BJ (cell line): Measurements from ENCODE around the gene ATAD1. TPM values are rescaled to one million over a fixed set of nuclear protein-coding genes. Genes with fewer than 3 reads are reported as not detected.
A peak's percentile ranks its signal among the peaks of the same experiment; 100 is the strongest.

Experiments
- CTCF ChIA-PET: fragments of 350-600 bp; formaldehyde crosslinking; extraction: SDS; loops from one replicate; lab custom pipeline; 2021; ENCODE audit warnings: antibody characterized with exemption, inconsistent platforms; lab: Yijun Ruan, JAX
- POLR2A ChIA-PET: fragments of 300-600 bp; sonication (Branson Sonifier 250); formaldehyde crosslinking; extraction: SDS; loops from one replicate; lab custom pipeline; 2021; ENCODE audit warnings: antibody characterized with exemption; lab: Charles Lee
- DNase-seq: peaks from one replicate; pipeline ENCODE4 v3.0.0-alpha.2; 2011; ENCODE audit warnings: low read depth
- H3K27me3 ChIP-seq: 2 replicates; pipeline ENCODE4 v1.6.0; 2011; ENCODE audit warnings: low read length; ENCODE audit not compliant: control insufficient read depth, insufficient read depth
- H3K36me3 ChIP-seq: 2 replicates; pipeline ENCODE4 v1.5.1; 2011; ENCODE audit warnings: low read length; ENCODE audit not compliant: control insufficient read depth, insufficient read depth
- H3K4me3 ChIP-seq: 2 replicates; pipeline ENCODE4 v1.5.1; 2011; ENCODE audit warnings: low read depth, mild to moderate bottlenecking, control low read depth, low read length
- polyA plus RNA-seq: library from polyadenylated mRNA; depleted of rRNA; stranded (reverse); fragments of >200 nt; gene quantifications from 2 replicates; pipeline ENCODE4 v1.2.3, GENCODE V29; 2011
- TF ChIP-seq, protein P1 (sequence below): IDR thresholded peaks from 2 replicates; pipeline ENCODE4 v1.5.1; 2011; ENCODE audit warnings: low read depth, mild to moderate bottlenecking, control low read depth, inconsistent platforms, low read length, moderate library complexity; ENCODE audit not compliant: insufficient read depth

The ATAD1 gene
- polyA plus RNA-seq, 1 experiment = 13.7 TPM

DNA sequence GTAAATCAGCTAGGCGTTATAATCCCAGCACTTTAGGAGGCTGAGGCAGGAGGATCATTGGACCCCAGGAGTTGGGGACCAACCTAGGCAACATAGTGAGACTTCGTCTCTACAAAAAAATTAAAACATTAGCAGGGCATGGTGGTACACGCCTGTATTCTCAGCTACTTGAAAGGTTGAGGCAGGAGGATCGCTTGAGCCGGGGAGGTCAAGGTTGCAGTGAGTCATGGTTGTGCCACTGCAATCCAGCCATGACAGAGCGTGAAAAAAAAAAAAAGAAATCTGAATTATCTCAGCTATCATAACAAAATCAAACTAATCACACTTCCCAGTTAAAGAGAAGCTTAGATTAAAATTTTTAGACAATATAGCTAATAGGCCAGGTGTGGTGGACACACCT lies 35.3 kb downstream of the ATAD1 start:
- ChIA-PET CTCF (interaction anchor here (1.1 to 2.0 kb wide), 3 partner anchors 8 to 32 kb away, joined by 3 to 7 read pairs (median 5); no protein-coding TSS in a partner anchor), POLR2A (no interaction called here)
- no peak for DNase-seq
- TF ChIP-seq, protein P1, sequence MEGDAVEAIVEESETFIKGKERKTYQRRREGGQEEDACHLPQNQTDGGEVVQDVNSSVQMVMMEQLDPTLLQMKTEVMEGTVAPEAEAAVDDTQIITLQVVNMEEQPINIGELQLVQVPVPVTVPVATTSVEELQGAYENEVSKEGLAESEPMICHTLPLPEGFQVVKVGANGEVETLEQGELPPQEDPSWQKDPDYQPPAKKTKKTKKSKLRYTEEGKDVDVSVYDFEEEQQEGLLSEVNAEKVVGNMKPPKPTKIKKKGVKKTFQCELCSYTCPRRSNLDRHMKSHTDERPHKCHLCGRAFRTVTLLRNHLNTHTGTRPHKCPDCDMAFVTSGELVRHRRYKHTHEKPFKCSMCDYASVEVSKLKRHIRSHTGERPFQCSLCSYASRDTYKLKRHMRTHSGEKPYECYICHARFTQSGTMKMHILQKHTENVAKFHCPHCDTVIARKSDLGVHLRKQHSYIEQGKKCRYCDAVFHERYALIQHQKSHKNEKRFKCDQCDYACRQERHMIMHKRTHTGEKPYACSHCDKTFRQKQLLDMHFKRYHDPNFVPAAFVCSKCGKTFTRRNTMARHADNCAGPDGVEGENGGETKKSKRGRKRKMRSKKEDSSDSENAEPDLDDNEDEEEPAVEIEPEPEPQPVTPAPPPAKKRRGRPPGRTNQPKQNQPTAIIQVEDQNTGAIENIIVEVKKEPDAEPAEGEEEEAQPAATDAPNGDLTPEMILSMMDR = no peak
- no peaks in the 10 kb centered on the region for H3K27me3 ChIP-seq
- H3K36me3 ChIP-seq = peaks cover 3% of the 10 kb centered on the region
- no peak overlapping the region for H3K4me3 ChIP-seq

DNA sequence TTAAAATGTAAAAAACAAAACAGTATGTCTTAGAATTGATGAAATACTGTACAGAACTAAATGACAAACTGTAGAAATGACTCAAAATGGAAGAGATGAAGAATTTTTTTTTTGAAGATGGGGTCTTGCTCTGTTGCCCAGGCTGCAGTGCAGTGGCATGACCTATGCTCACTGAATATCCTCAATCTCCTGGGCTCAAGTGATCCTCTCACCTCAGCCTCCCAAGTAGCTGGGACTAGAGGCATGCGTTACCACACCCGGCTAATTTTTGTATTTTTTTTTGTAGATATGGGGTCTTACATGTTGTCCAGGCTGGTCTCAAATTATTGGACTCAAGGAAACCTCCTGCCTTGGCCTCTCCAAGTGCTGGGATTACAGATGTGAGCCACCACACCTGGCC lies 36.5 kb downstream of the ATAD1 start:
- Histone ChIP-seq H3K4me3 (no peak overlapping the region), H3K27me3 (no peaks in the 10 kb centered on the region), H3K36me3 (peaks cover 3% of the 10 kb centered on the region)
- ChIA-PET CTCF (no interaction called here), POLR2A (no interaction called here)
- DNase-seq = no peak
- TF ChIP-seq, protein P1 = no peak

DNA sequence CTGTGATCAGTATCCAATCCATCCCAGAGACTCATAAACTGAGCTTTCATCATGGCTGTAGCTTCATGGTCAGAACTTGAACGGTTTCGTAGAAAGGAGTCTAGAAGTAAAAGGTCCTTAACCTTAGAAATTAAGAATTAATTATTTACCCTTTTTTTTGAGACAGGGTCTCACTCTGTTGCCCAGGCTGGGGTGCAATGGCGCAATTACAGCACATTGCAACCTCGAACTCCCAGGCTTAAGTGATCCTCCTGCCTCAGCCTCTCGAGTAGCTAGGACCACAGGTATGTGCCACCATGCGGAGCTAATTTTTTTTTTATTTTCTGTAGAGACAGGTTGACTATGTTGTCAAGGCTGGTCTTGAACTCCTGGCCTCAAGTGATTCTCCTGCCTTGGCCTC lies 41.7 kb downstream of the ATAD1 start:
- Histone ChIP-seq H3K36me3 (no peaks in the 10 kb centered on the region; the same call in none of the 2 replicates), H3K4me3 (no peak overlapping the region), H3K27me3 (no peaks in the 10 kb centered on the region)
- CTCF ChIA-PET = interaction anchor here (1.0 kb wide), 1 partner anchor 120 kb away, joined by 5 read pairs; no protein-coding TSS in a partner anchor
- TF ChIP-seq, protein P1 = no peak
- no peak for DNase-seq
- POLR2A ChIA-PET = no interaction called here

DNA sequence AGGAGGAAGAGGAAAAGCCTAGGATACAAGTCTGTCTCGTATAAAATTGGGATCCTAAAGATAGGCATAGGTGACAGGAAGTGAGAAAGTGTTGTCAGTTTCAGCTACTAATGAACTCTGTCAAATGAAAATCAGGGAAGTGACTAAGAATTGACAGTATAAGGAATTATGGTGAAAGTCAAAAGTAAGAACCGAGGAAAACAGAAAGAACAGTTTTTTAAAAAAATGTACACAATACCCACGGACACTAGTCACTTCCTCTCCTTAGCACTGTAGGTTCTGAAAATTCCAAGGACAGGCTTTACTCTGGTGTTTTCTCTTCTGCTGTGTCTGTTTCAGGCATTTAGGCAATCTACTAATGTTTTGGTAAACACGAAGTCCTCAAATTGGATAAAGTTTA lies 42.3 kb downstream of the ATAD1 start:
- TF ChIP-seq, protein P1 = no peak
- H3K36me3 ChIP-seq = no peaks in the 10 kb centered on the region; the same call in none of the 2 replicates
- no peak for DNase-seq
- H3K4me3 ChIP-seq = no peak overlapping the region
- CTCF ChIA-PET = interaction anchor here (1.0 kb wide), 1 partner anchor 119 kb away, joined by 5 read pairs; no protein-coding TSS in a partner anchor
- no peaks in the 10 kb centered on the region for H3K27me3 ChIP-seq
- POLR2A ChIA-PET = interaction anchor here (0.7 kb wide), 1 partner anchor 267 kb away, joined by 8 read pairs; no protein-coding TSS in a partner anchor

DNA sequence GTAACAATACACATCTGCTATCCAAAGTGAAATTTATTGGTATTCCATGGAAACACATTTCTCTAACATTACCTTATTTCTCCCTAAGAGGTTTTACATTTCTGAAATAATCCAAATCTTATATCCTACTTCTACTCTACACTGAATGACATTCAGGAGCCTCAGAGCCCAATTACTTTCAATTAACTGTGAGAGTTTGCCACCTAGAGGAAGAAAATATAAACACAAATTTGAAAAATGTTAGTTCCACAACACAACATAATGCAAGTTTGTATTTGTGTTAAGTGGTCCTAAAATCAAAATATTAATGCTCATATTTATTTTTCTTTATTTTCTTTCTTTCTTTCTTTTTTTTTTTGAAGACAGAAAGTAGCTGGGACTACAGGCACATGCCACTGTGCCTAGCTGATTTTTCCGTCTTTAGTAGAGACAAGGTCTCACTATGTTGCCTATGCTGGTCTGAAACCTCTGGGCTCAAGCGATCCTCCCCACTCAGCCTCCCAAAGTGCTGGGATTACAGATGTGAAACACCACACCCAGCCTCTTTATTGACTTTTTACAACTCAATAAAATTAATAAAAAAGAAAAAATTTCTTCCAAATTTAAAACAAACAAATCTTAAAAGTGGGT lies 46.0 kb downstream of the ATAD1 start:
- ChIA-PET CTCF (interaction anchor here (0.7 to 2.0 kb wide), 6 partner anchors 9 to 248 kb away, joined by 3 to 7 read pairs (median 3); no protein-coding TSS in a partner anchor), POLR2A (no interaction called here)
- no peak overlapping the region for H3K4me3 ChIP-seq
- H3K36me3 ChIP-seq = no peaks in the 10 kb centered on the region; the same call in 1 of the 2 replicates
- H3K27me3 ChIP-seq = no peaks in the 10 kb centered on the region
- TF ChIP-seq, protein P1 = peak; percentile 49
- no peak for DNase-seq
